HepG2 (cell line): ENCODE results near the gene CALML5.

Experiments used
- POLR2AphosphoS5 ChIP-seq: IDR thresholded peaks from 2 replicates; pipeline ENCODE4 v1.6.1; 2012; ENCODE audit warnings: low read depth, low read length
- SMAD1 ChIP-seq: sonication (generic); formaldehyde crosslinking; IDR thresholded peaks from 2 replicates; pipeline ENCODE4 v1.4.0; 2020; ENCODE audit warnings: missing genetic modification reagents, low read depth, mild to moderate bottlenecking, borderline replicate concordance
- U2AF1 ChIP-seq: fragments of 200-400 bp; formaldehyde crosslinking; optimal IDR thresholded peaks from 2 replicates; pipeline ENCODE3; 2017; ENCODE audit warnings: mild to moderate bottlenecking, low read depth, low read length
- ZFAT ChIP-seq: sonication (generic); formaldehyde crosslinking; conservative IDR thresholded peaks from 2 replicates; pipeline ENCODE4 v1.8.1; 2023; ENCODE audit warnings: missing genetic modification reagents, inconsistent platforms
- TF ChIP-seq, protein P1 (sequence below): sonication (generic); formaldehyde crosslinking; IDR thresholded peaks from 2 replicates; pipeline ENCODE4 v1.4.0; 2020; ENCODE audit warnings: missing genetic modification reagents
- TF ChIP-seq, protein P2 (sequence below): sonication (generic); formaldehyde crosslinking; IDR thresholded peaks from 2 replicates; pipeline ENCODE4 v1.5.0; 2020; ENCODE audit warnings: mild to moderate bottlenecking, missing genetic modification reagents, moderate library complexity

DNA sequence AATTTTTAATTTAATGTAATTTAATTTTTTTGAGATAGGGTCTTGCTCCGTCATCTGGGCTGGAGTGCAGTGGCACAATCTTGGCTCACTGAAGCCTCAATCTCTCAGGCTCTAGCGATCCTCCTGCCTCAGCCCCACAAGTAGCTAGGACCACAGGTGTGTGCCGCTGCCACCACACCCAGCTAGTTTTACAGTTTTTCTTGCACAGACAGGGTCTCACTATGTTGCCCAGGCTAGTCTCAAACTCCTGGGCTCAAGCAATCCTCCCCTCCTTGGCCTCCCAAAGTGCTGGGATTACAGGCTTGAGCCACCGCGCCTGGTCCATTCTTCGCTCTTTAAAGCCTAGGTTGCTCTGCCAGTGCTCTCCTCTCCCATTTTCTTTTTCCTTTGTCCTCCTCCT is 38.3 kb upstream of the CALML5 start:
- TF ChIP-seq U2AF1 (no peak), ZFAT (CRISPR knock-in tag) (no peak), SMAD1 (CRISPR knock-in tag) (no peak), POLR2AphosphoS5 (no peak)
- TF ChIP-seq, protein P1, sequence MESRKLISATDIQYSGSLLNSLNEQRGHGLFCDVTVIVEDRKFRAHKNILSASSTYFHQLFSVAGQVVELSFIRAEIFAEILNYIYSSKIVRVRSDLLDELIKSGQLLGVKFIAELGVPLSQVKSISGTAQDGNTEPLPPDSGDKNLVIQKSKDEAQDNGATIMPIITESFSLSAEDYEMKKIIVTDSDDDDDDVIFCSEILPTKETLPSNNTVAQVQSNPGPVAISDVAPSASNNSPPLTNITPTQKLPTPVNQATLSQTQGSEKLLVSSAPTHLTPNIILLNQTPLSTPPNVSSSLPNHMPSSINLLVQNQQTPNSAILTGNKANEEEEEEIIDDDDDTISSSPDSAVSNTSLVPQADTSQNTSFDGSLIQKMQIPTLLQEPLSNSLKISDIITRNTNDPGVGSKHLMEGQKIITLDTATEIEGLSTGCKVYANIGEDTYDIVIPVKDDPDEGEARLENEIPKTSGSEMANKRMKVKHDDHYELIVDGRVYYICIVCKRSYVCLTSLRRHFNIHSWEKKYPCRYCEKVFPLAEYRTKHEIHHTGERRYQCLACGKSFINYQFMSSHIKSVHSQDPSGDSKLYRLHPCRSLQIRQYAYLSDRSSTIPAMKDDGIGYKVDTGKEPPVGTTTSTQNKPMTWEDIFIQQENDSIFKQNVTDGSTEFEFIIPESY (CRISPR knock-in tag), result no peak
- TF ChIP-seq, protein P2, sequence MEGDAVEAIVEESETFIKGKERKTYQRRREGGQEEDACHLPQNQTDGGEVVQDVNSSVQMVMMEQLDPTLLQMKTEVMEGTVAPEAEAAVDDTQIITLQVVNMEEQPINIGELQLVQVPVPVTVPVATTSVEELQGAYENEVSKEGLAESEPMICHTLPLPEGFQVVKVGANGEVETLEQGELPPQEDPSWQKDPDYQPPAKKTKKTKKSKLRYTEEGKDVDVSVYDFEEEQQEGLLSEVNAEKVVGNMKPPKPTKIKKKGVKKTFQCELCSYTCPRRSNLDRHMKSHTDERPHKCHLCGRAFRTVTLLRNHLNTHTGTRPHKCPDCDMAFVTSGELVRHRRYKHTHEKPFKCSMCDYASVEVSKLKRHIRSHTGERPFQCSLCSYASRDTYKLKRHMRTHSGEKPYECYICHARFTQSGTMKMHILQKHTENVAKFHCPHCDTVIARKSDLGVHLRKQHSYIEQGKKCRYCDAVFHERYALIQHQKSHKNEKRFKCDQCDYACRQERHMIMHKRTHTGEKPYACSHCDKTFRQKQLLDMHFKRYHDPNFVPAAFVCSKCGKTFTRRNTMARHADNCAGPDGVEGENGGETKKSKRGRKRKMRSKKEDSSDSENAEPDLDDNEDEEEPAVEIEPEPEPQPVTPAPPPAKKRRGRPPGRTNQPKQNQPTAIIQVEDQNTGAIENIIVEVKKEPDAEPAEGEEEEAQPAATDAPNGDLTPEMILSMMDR, result no peak
